ENCODE results near the gene LONRF2.

DNA sequence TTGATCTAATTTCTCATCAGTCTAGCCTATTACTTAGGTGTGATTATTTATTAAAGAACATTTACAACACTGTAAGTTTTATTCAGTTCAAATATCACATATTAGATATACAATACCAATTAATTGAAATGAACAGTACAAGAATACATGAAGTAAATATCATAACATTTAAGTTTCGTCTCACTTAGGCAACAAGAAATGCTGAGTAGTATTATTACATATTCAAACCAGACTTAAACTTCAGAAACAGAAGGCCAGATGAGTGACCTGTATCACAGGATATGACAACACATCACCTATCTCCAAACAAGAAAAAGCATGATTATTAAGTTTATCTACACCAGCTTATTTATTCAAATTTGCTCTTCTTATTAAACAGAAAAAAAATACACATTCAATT, 48.9 kb downstream of the LONRF2 start:
- TF ChIP-seq CTCF (conservative IDR thresholded peaks at IDR 0.05; ENCODE audit: low read depth, low read length) (no peak), EZH2 (IDR thresholded peaks at IDR 0.05; ENCODE audit: low read length, unreplicated experiment) (no peak), EZH2phosphoT487 (IDR thresholded peaks at IDR 0.05; ENCODE audit: borderline replicate concordance, low read length) (no peak)
